GM21423 (cell line): ENCODE results near the gene KIF5B.
"Not testable (repeated sequence)": the region's sequence is repeated elsewhere in the genome, so short reads cannot be mapped to it uniquely, and the experiment has no call there.

Source experiments
- ATAC-seq: cut with Tn5 transposase; IDR thresholded peaks from one replicate; pipeline ENCODE4 v1.9.1; 2021; ENCODE audit warnings: mild to moderate bottlenecking, moderate library complexity; ENCODE audit not compliant: unreplicated experiment

Gene KIF5B

GRCh38 chr10:32017044-32017443 is 39.2 kb downstream of the KIF5B start:
- ATAC-seq: no peak

GRCh38 chr10:32015386-32015785 is 40.8 kb downstream of the KIF5B start:
- no peak for ATAC-seq

GRCh38 chr10:32007026-32007425 is 49.2 kb downstream of the KIF5B start:
- ATAC-seq: no peak

GRCh38 chr10:32005050-32005449 is 51.2 kb downstream of the KIF5B start:
- ATAC-seq: no peak

- ATAC-seq: no peak
These were observed 52.0 kb downstream of the KIF5B start for GRCh38 chr10:32004161-32004591.

- no peak for ATAC-seq
These were observed 53.7 kb downstream of the KIF5B start for GRCh38 chr10:32002531-32002930.

- no peak for ATAC-seq
These were observed 55.3 kb downstream of the KIF5B start for GRCh38 chr10:32000937-32001336.

GRCh38 chr10:31999836-32000235 is 56.4 kb downstream of the KIF5B start:
- no peak for ATAC-seq

- ATAC-seq: no peak
These were observed 57.1 kb downstream of the KIF5B start for GRCh38 chr10:31999070-31999660.

- ATAC-seq: no peak
These were observed 61.3 kb downstream of the KIF5B start for GRCh38 chr10:31994926-31995325.

- ATAC-seq: no peak
These were observed 65.3 kb downstream of the KIF5B start for GRCh38 chr10:31990937-31991336.

- ATAC-seq: not testable (repeated sequence)
These were observed 68.4 kb downstream of the KIF5B start for GRCh38 chr10:31987786-31988185.

- ATAC-seq: no peak
These were observed 74.1 kb downstream of the KIF5B start for GRCh38 chr10:31982111-31982510.

GRCh38 chr10:31980471-31980870 is 75.8 kb downstream of the KIF5B start:
- ATAC-seq: no peak

GRCh38 chr10:31979071-31979470 is 77.2 kb downstream of the KIF5B start:
- not testable (repeated sequence) for ATAC-seq

- ATAC-seq: no peak
These were observed 78.1 kb downstream of the KIF5B start for GRCh38 chr10:31978156-31978483.

- no peak for ATAC-seq
These were observed 78.6 kb downstream of the KIF5B start for GRCh38 chr10:31977440-31978155.

- ATAC-seq: no peak
These were observed 81.0 kb downstream of the KIF5B start for GRCh38 chr10:31975157-31975765.

- no peak for ATAC-seq
These were observed 81.6 kb downstream of the KIF5B start for GRCh38 chr10:31974434-31975124.

- ATAC-seq: no peak
These were observed 83.6 kb downstream of the KIF5B start for GRCh38 chr10:31972519-31973041.

GRCh38 chr10:31969847-31970246 is 86.4 kb downstream of the KIF5B start:
- not testable (repeated sequence) for ATAC-seq

GRCh38 chr10:31963589-31963980 is 92.6 kb downstream of the KIF5B start:
- ATAC-seq: no peak
